Measurements from ENCODE around the gene TMEM89.

Gene TMEM89

GRCh38 chr3:48629894-48630293, 8.3 kb upstream of the TMEM89 start:
- Histone ChIP-seq H3K27ac (no peak overlapping the region), H3K4me1 (peaks cover 9 to 20% (median 15%) of the 10 kb centered on the region in 10 experiments), H3K4me3 (no peak overlapping the region), H3K36me3 (peaks cover 33 to 92% (median 84%) of the 10 kb centered on the region in 11 experiments), H4K20me1 (peaks cover 0 to 58% (median 15%) of the 10 kb centered on the region in 11 experiments; a peak in 15 of 22 replicates), H3K27me3 (no peaks in the 10 kb centered on the region), H3K4me2 (no peak overlapping the region), H3K9ac (no peak overlapping the region), H3K9me3 (replicated peaks in 1 of 11) (no peaks in the 10 kb centered on the region)
- no peak for TF ChIP-seq Cebpa-rat (IDR thresholded peaks at IDR 0.05)

DNA sequence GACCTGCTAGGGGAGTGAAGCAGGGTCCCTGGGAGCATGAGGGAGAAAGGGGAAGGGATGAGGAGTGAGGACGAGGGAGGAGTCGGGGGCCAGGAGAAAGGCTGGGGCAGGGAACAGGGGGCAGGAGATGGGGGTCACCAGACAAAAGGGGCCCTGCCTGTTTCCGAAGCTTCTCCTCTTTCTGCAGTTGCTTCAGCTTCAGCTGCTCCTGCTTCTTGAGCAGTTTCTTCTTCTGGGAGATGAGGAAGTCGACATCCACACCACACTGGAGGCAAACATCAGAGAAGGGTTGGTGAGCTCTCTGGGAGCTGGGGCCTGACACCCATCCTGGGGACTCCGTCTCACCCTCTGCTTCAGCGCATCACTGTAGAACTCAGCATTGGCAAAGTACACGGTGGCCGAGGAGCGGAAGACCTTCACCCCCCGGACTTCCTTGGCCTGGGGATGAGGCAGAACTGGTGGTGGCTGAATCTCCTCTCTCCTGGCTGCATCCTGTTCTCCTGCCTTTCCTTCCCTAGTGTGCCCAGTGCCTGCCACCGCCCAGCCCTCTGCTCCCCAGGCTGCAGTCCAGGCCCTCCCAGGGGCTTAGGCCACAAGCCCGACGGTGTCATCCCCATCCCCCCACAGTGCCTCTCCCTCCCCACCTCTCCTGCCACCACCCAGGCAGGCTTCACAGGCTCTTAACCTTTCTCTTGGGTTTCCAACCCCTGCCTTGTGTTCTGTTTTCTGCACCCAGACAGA, 6.9 kb upstream of the TMEM89 start:
- Histone ChIP-seq H3K27me3 (no peaks in the 10 kb centered on the region), H3K4me2 (no peak overlapping the region), H3K36me3 (peaks cover 33 to 94% (median 87%) of the 10 kb centered on the region in 11 experiments), H3K4me1 (peaks cover 0 to 14% (median 4%) of the 10 kb centered on the region in 10 experiments; a peak in 10 of 20 replicates), H3K27ac (no peak overlapping the region), H3K4me3 (no peak overlapping the region), H4K20me1 (peaks cover 0 to 46% (median 4%) of the 10 kb centered on the region in 11 experiments; a peak in 10 of 22 replicates), H3K9ac (no peak overlapping the region; a peak in 1 of 22 replicates), H3K9me3 (replicated peaks in 1 of 11) (no peaks in the 10 kb centered on the region)
- TF ChIP-seq Cebpa-rat (IDR thresholded peaks at IDR 0.05), result no peak

- TF ChIP-seq Cebpa-rat (IDR thresholded peaks at IDR 0.05), result no peak
- Histone ChIP-seq H3K27ac (no peak overlapping the region), H3K9me3 (replicated peaks in 1 of 11) (peaks cover 0 to 5% (median 0%) of the 10 kb centered on the region in 11 experiments; a peak in 1 of 22 replicates)
Observed at GRCh38 chr3:48625600-48625999, 4.0 kb upstream of the TMEM89 start.

GRCh38 chr3:48624767-48625166, 3.2 kb upstream of the TMEM89 start:
- Histone ChIP-seq H3K36me3 (peaks cover 16 to 67% (median 52%) of the 10 kb centered on the region in 11 experiments), H3K4me1 (peaks cover 0 to 20% (median 12%) of the 10 kb centered on the region in 10 experiments; a peak in 12 of 20 replicates), H3K27ac (no peak overlapping the region), H3K27me3 (no peaks in the 10 kb centered on the region), H3K9ac (no peak overlapping the region), H3K9me3 (replicated peaks in 1 of 11) (peaks cover 0 to 13% (median 0%) of the 10 kb centered on the region in 11 experiments; a peak in 9 of 22 replicates), H3K4me2 (no peak overlapping the region), H3K4me3 (no peak overlapping the region), H4K20me1 (peaks cover 0 to 19% (median 0%) of the 10 kb centered on the region in 11 experiments; a peak in 2 of 22 replicates)
- TF ChIP-seq Cebpa-rat (IDR thresholded peaks at IDR 0.05), result no peak

More at GRCh38 chr3:48625600-48625999, 4.0 kb upstream of the TMEM89 start:
- no peak overlapping the region for H3K9ac ChIP-seq
- peaks cover 0 to 20% (median 12%) of the 10 kb centered on the region in 10 experiments; a peak in 12 of 20 replicates for H3K4me1 ChIP-seq
- no peak overlapping the region for H3K4me2 ChIP-seq
- peaks cover 19 to 69% (median 59%) of the 10 kb centered on the region in 11 experiments for H3K36me3 ChIP-seq
- no peaks in the 10 kb centered on the region for H3K27me3 ChIP-seq
- H3K4me3 ChIP-seq, result no peak overlapping the region
- peaks cover 0 to 19% (median 0%) of the 10 kb centered on the region in 11 experiments; a peak in 2 of 22 replicates for H4K20me1 ChIP-seq

DNA sequence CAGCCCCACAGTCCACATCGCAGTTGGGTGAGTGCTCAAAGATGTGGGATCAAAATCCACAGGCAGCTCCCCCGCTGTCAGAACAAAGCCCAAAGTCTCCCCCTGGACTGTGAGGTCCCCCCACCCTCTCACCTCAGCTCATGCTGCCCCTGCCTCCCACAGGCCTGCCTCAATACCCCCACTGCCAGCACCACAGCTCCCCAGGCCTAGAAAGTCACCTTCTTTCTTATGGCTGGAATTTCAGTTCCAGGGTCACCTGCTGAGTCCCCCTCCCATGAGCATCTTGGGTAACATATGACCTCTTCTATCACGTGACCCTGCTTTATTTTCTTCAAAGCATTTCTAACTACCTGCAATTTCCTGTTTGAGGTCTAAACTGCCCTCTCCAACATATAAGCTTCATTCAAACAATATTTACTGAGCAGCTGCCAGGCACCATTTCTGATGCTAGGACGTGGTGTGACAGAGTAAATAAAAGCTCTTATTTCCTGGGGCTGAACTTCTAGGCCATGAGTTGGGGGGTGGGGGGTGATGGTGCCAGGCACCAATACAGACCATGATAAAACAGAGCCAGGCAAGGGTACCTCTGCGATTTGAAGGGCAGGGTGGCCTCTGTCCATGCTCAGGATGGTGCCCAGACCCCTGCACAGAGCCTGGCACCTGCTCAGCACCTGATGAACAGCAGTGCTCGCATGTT, 2.4 kb upstream of the TMEM89 start:
- H3K4me3 ChIP-seq, result no peak overlapping the region
- no peak for TF ChIP-seq Cebpa-rat (IDR thresholded peaks at IDR 0.05)
- no peak overlapping the region for H3K27ac ChIP-seq
- H3K27me3 ChIP-seq, result no peaks in the 10 kb centered on the region
- H3K4me2 ChIP-seq, result peak overlapping the region in 2 of 11 experiments; percentile 39 to 45; a peak in 2 of 22 replicates
- H3K9ac ChIP-seq, result no peak overlapping the region
- H3K36me3 ChIP-seq, result peaks cover 16 to 63% (median 47%) of the 10 kb centered on the region in 11 experiments
- H3K9me3 ChIP-seq (replicated peaks in 1 of 11), result peaks cover 0 to 21% (median 6%) of the 10 kb centered on the region in 11 experiments; a peak in 18 of 22 replicates
- peaks cover 0 to 20% (median 12%) of the 10 kb centered on the region in 10 experiments; a peak in 12 of 20 replicates for H3K4me1 ChIP-seq
- H4K20me1 ChIP-seq, result peaks cover 0 to 19% (median 0%) of the 10 kb centered on the region in 11 experiments; a peak in 2 of 22 replicates

GRCh38 chr3:48619541-48620524, 1.7 kb downstream of the TMEM89 start:
- Histone ChIP-seq H3K27ac (no peak overlapping the region; a peak in 1 of 22 replicates), H3K4me2 (no peak overlapping the region), H3K36me3 (peaks cover 2 to 37% (median 22%) of the 10 kb centered on the region in 11 experiments; a peak in 18 of 22 replicates), H3K9me3 (replicated peaks in 1 of 11) (peaks cover 31 to 60% (median 44%) of the 10 kb centered on the region in 11 experiments), H4K20me1 (no peaks in the 10 kb centered on the region), H3K27me3 (no peaks in the 10 kb centered on the region), H3K9ac (no peak overlapping the region), H3K4me1 (peaks cover 0 to 22% (median 12%) of the 10 kb centered on the region in 10 experiments; a peak in 16 of 20 replicates), H3K4me3 (no peak overlapping the region)
- no peak for TF ChIP-seq Cebpa-rat (IDR thresholded peaks at IDR 0.05)

DNA sequence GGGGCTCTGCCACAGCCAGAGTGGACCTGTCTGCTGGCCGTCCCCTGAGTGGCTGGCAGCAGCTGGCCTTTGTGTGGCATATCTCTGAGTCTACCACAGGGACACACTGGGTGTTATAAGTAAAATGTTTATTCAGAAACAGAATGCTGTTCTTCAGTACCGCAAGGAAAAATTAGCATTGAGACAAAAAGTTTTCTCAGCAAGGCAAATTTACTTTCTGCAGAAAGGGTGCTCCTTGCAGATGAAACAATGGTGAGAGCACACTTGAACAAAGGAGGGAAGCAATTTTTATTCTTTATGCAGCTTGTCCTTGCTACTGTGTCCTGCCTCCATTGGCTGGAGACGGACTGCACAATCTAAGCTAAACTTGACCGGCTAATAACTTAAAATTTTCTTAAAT, 4.0 kb downstream of the TMEM89 start:
- no peaks in the 10 kb centered on the region for H4K20me1 ChIP-seq
- H3K4me1 ChIP-seq, result peaks cover 6 to 27% (median 14%) of the 10 kb centered on the region in 10 experiments; a peak in 19 of 20 replicates
- peaks cover 31 to 63% (median 46%) of the 10 kb centered on the region in 11 experiments for H3K9me3 ChIP-seq (replicated peaks in 1 of 11)
- H3K27me3 ChIP-seq, result no peaks in the 10 kb centered on the region
- TF ChIP-seq Cebpa-rat (IDR thresholded peaks at IDR 0.05), result no peak
- H3K9ac ChIP-seq, result no peak overlapping the region
- peak overlapping the region in 6 of 10 experiments; percentile 3 to 38 (median 17); a peak in 6 of 20 replicates for H3K4me3 ChIP-seq
- H3K27ac ChIP-seq, result no peak overlapping the region
- no peak overlapping the region for H3K4me2 ChIP-seq
- peaks cover 0 to 32% (median 20%) of the 10 kb centered on the region in 11 experiments; a peak in 16 of 22 replicates for H3K36me3 ChIP-seq

DNA sequence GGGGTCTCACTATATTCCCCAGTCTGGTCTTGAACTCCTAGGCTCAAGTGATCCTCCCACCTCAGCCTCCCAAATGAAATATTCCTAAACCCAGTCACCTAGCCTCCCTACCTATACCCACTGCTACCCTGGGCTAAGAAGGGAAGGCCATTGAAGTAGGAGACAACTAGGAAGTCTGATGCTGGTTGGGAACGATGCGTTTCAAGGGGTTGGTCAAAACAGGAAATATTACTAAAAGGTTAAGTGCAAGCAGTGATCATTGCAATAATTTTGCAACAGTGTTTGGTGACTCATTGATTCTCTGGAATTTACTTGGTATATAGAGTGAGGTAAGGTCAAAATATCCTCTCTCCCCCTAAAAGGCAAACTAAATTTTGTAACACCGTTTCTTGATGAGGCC, 7.5 kb downstream of the TMEM89 start:
- Histone ChIP-seq H3K4me2 (peak overlapping the region in 10 of 11 experiments; percentile 12 to 60 (median 55); a peak in 20 of 22 replicates), H3K4me1 (peaks cover 16 to 45% (median 22%) of the 10 kb centered on the region in 10 experiments), H3K27ac (peak overlapping the region in 9 of 11 experiments; percentile 26 to 74 (median 38); a peak in 14 of 22 replicates), H3K27me3 (no peaks in the 10 kb centered on the region), H4K20me1 (peaks cover 0 to under 1% (median 0%) of the 10 kb centered on the region in 11 experiments; a peak in 1 of 22 replicates), H3K9me3 (replicated peaks in 1 of 11) (peaks cover 31 to 48% (median 38%) of the 10 kb centered on the region in 11 experiments), H3K36me3 (peaks cover 0 to 24% (median 14%) of the 10 kb centered on the region in 11 experiments; a peak in 15 of 22 replicates), H3K9ac (peak overlapping the region in 2 of 11 experiments; percentile 44 to 46; a peak in 4 of 22 replicates), H3K4me3 (no peak overlapping the region)
- TF ChIP-seq Cebpa-rat (IDR thresholded peaks at IDR 0.05), result peak in 5 of 11 experiments; percentile 56 to 87 (median 68); a peak in 10 of 22 replicates
